SK-N-MC (cell line): ENCODE results near the gene DCLRE1B.

ENCODE experiments used
- EZH2 ChIP-seq: fragments of 200-600 bp; sonication (generic); IDR thresholded peaks from one replicate; pipeline ENCODE4 v1.6.1; 2017; ENCODE audit warnings: antibody characterized with exemption
- FOXP2 ChIP-seq: optimal IDR thresholded peaks from 2 replicates; pipeline ENCODE3; 2011; ENCODE audit warnings: mild to moderate bottlenecking, moderate library complexity; ENCODE audit not compliant: insufficient read depth; ENCODE audit errors: extremely low read length, control extremely low read depth
- POLR2AphosphoS5 ChIP-seq: IDR thresholded peaks from 2 replicates; pipeline ENCODE4 v1.6.1; 2012; ENCODE audit warnings: mild to moderate bottlenecking, low read depth, low read length, borderline replicate concordance

GRCh38 chr1:113861641-113862040 is 43.5 kb upstream of the DCLRE1B start:
- TF ChIP-seq EZH2 (no peak), POLR2AphosphoS5 (no peak), FOXP2 (no peak)
